Neuronal stem cell (in vitro differentiated cells): ENCODE results near the gene VEGFC.

Experiments used
- DNase-seq: peaks from one replicate; pipeline ENCODE4 v3.0.0-alpha.2; 2013; ENCODE audit warnings: low spot score
- H2AFZ ChIP-seq: one replicate; pipeline ENCODE4 v1.6.1; 2013; ENCODE audit warnings: mild to moderate bottlenecking, low read length, inconsistent platforms
- H2AK5ac ChIP-seq: 2 replicates; pipeline ENCODE4 v1.6.1; 2013; ENCODE audit warnings: low read depth, mild to moderate bottlenecking, inconsistent platforms, low read length, moderate library complexity, mixed read lengths
- H2BK120ac ChIP-seq: 2 replicates; pipeline ENCODE4 v1.6.1; 2013; ENCODE audit warnings: low read depth, mild to moderate bottlenecking, inconsistent platforms, low read length, moderate library complexity, mixed read lengths
- H2BK12ac ChIP-seq: one replicate; pipeline ENCODE4 v1.6.1; 2013; ENCODE audit warnings: low read length, inconsistent platforms
- H2BK15ac ChIP-seq: 2 replicates; pipeline ENCODE4 v1.6.1; 2013; ENCODE audit warnings: mild to moderate bottlenecking, low read length, inconsistent platforms, mixed read lengths
- H2BK5ac ChIP-seq: one replicate; pipeline ENCODE4 v1.6.1; 2013; ENCODE audit warnings: inconsistent platforms, mild to moderate bottlenecking, low read length, moderate library complexity
- H3K14ac ChIP-seq: one replicate; pipeline ENCODE4 v1.6.1; 2013; ENCODE audit warnings: low read length, inconsistent platforms
- H3K18ac ChIP-seq: 2 replicates; pipeline ENCODE4 v1.6.1; 2013; ENCODE audit warnings: low read length, inconsistent platforms
- H3K23ac ChIP-seq: 2 replicates; pipeline ENCODE4 v1.6.1; 2013; ENCODE audit warnings: low read depth, mild to moderate bottlenecking, mixed read lengths, low read length, inconsistent platforms; ENCODE audit not compliant: poor library complexity
- H3K27ac ChIP-seq: replicated peaks from 3 replicates; pipeline ENCODE4 v1.5.1; 2013; ENCODE audit warnings: low read length, inconsistent platforms
- H3K27me3 ChIP-seq, 3 experiments: 2 replicates each; pipeline ENCODE4 v1.6.1; 2013; ENCODE audit warnings: low read length in 3 of 3, mild to moderate bottlenecking in 2 of 3, inconsistent platforms in 1 of 3, low read depth in 1 of 3, mixed read lengths in 1 of 3, moderate library complexity in 1 of 3; ENCODE audit not compliant: control insufficient read depth in 3 of 3, insufficient read depth in 3 of 3
- H3K36me3 ChIP-seq, 2 donors: replicated peaks in 1 of 2; 2 replicates each; pipeline ENCODE4 v1.6.1; 2013; ENCODE audit warnings: low read length in 2 of 2; ENCODE audit not compliant: control insufficient read depth in 2 of 2, insufficient read depth in 2 of 2
- H3K4ac ChIP-seq: 2 replicates; pipeline ENCODE4 v1.6.1; 2013; ENCODE audit warnings: inconsistent platforms, mild to moderate bottlenecking, low read length, moderate library complexity
- H3K4me1 ChIP-seq, 2 donors: 1 replicate in 1 of 2; 2 replicates in 1 of 2; pipeline ENCODE4 v1.6.1; 2013; ENCODE audit warnings: low read length in 2 of 2, low read depth in 1 of 2; ENCODE audit not compliant: control insufficient read depth in 2 of 2, insufficient read depth in 1 of 2
- H3K4me2 ChIP-seq: one replicate; pipeline ENCODE4 v1.6.1; 2013; ENCODE audit warnings: mild to moderate bottlenecking, low read length, inconsistent platforms; ENCODE audit not compliant: insufficient read depth, poor library complexity, severe bottlenecking
- H3K4me3 ChIP-seq, 2 donors: 2 replicates each; pipeline ENCODE4 v1.5.1; 2013; ENCODE audit warnings: low read length in 2 of 2, mild to moderate bottlenecking in 2 of 2, inconsistent platforms in 1 of 2, moderate library complexity in 1 of 2
- H3K79me1 ChIP-seq: one replicate; pipeline ENCODE4 v1.6.1; 2013; ENCODE audit warnings: low read depth, mild to moderate bottlenecking, inconsistent platforms, low read length, moderate library complexity
- H3K9ac ChIP-seq: one replicate; pipeline ENCODE4 v1.6.1; 2013; ENCODE audit warnings: mild to moderate bottlenecking, low read depth, low read length, inconsistent platforms; ENCODE audit not compliant: poor library complexity
- H3K9me3 ChIP-seq, 2 donors: replicated peaks in 1 of 2; 2 replicates each; pipeline versions ENCODE3 to v1.6.1; 2013; ENCODE audit warnings: low read length in 2 of 2, mild to moderate bottlenecking in 2 of 2, inconsistent platforms in 1 of 2, low read depth in 1 of 2, mixed read lengths in 1 of 2, moderate library complexity in 1 of 2; ENCODE audit not compliant: control insufficient read depth in 2 of 2, insufficient read depth in 1 of 2
- H4K8ac ChIP-seq: one replicate; pipeline ENCODE4 v1.6.1; 2013; ENCODE audit warnings: low read depth, mild to moderate bottlenecking, inconsistent platforms, low read length, moderate library complexity
- H4K91ac ChIP-seq: one replicate; pipeline ENCODE4 v1.6.1; 2013; ENCODE audit warnings: low read length, low read depth, mild to moderate bottlenecking, inconsistent platforms; ENCODE audit not compliant: poor library complexity
- WGBS, 2 donors: extraction: QIAGEN DNeasy Blood & Tissue Kit; methylation state at CpG; one replicate each; pipeline ENCODE4 v1.1.7; 2013; ENCODE audit warnings: missing lambda C conversion rate in 2 of 2, mixed read lengths in 1 of 2; ENCODE audit not compliant: insufficient read length in 2 of 2, insufficient replicate concordance in 1 of 2; ENCODE audit errors: extremely low coverage in 2 of 2; 5-methylcytosine and 5-hydroxymethylcytosine counted together

The VEGFC gene

DNA sequence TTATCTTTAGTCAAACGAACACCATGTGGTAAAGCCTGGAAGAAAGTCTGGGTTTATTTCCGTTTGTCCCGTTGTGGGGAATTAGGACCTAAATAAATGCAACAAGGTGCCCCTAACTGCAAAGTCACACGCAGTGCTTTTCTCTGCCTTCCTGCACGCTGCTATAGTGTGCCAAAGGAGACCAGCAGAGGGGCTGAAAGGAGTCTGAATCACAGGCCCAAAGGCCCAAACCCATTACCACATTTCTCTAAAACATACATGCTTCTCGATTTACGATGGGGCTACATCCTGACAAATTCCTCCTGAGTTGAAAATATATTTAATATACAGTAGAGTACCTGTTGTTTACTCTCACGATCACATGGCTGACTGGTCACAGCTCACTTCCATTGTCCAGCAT, 4.5 kb downstream of the VEGFC start:
- no peak overlapping the region for H3K27ac ChIP-seq
- no peak overlapping the region for H2BK5ac ChIP-seq
- H3K9me3 ChIP-seq, result peaks cover 0 to 2% of the 10 kb centered on the region in 2 donors
- no peak overlapping the region for H3K18ac ChIP-seq
- WGBS, 2 donors, result no CpG with 5 or more reads among the region's 8 CpGs
- H4K8ac ChIP-seq, result no peak overlapping the region
- no peak overlapping the region for H3K23ac ChIP-seq
- peaks cover 0 to 17% (median 6%) of the 10 kb centered on the region in 3 experiments for H3K27me3 ChIP-seq
- H2BK12ac ChIP-seq, result no peak overlapping the region
- no peak overlapping the region for H4K91ac ChIP-seq
- H3K4me2 ChIP-seq, result no peak overlapping the region
- peaks cover 0 to 6% of the 10 kb centered on the region in 2 donors for H3K4me1 ChIP-seq
- H2AFZ ChIP-seq, result peak overlapping the region; percentile 53
- no peak overlapping the region for H2BK120ac ChIP-seq
- no peak overlapping the region for H2AK5ac ChIP-seq
- no peak overlapping the region for H2BK15ac ChIP-seq
- H3K4me3 ChIP-seq, result no peak overlapping the region
- H3K36me3 ChIP-seq, result no peaks in the 10 kb centered on the region
- H3K14ac ChIP-seq, result no peak overlapping the region
- H3K79me1 ChIP-seq, result no peaks in the 10 kb centered on the region
- no peak overlapping the region for H3K9ac ChIP-seq
- H3K4ac ChIP-seq, result no peak overlapping the region
- DNase-seq, result no peak

GRCh38 chr4:176784816-176785215, 7.9 kb downstream of the VEGFC start:
- H3K4me1 ChIP-seq, result peaks cover 0 to 4% of the 10 kb centered on the region in 2 donors
- H3K9me3 ChIP-seq, result peaks cover 0 to 2% of the 10 kb centered on the region in 2 donors
- no peak overlapping the region for H4K8ac ChIP-seq
- WGBS, 2 donors, result no CpG with 5 or more reads among the region's 2 CpGs
- H3K4ac ChIP-seq, result no peak overlapping the region
- H2AFZ ChIP-seq, result no peak overlapping the region
- H2BK15ac ChIP-seq, result no peak overlapping the region
- H3K4me2 ChIP-seq, result no peak overlapping the region
- no peak overlapping the region for H2BK5ac ChIP-seq
- H3K14ac ChIP-seq, result no peak overlapping the region
- H3K27me3 ChIP-seq, result no peaks in the 10 kb centered on the region
- no peak overlapping the region for H3K18ac ChIP-seq
- no peak overlapping the region for H2AK5ac ChIP-seq
- no peak overlapping the region for H3K23ac ChIP-seq
- no peaks in the 10 kb centered on the region for H3K79me1 ChIP-seq
- H3K27ac ChIP-seq, result no peak overlapping the region
- no peak for DNase-seq
- H3K36me3 ChIP-seq, result no peaks in the 10 kb centered on the region
- H2BK120ac ChIP-seq, result no peak overlapping the region
- H3K4me3 ChIP-seq, result no peak overlapping the region
- no peak overlapping the region for H4K91ac ChIP-seq
- no peak overlapping the region for H3K9ac ChIP-seq
- no peak overlapping the region for H2BK12ac ChIP-seq

GRCh38 chr4:176782794-176783193, 9.9 kb downstream of the VEGFC start:
- Histone ChIP-seq H3K4ac (no peak overlapping the region), H2BK5ac (no peak overlapping the region), H3K27me3 (no peaks in the 10 kb centered on the region), H2AK5ac (no peak overlapping the region), H3K14ac (no peak overlapping the region), H2BK120ac (no peak overlapping the region), H3K4me1 (no peaks in the 10 kb centered on the region), H3K9me3 (peaks cover 0 to 2% of the 10 kb centered on the region in 2 donors), H3K4me3 (no peak overlapping the region), H3K9ac (no peak overlapping the region), H3K27ac (no peak overlapping the region), H4K8ac (no peak overlapping the region), H3K18ac (no peak overlapping the region), H2AFZ (peak overlapping the region; percentile 53), H3K23ac (no peak overlapping the region), H3K36me3 (no peaks in the 10 kb centered on the region), H2BK15ac (no peak overlapping the region), H2BK12ac (no peak overlapping the region), H3K4me2 (no peak overlapping the region), H4K91ac (no peak overlapping the region), H3K79me1 (no peaks in the 10 kb centered on the region)
- WGBS, 2 donors, result no CpG with 5 or more reads among the region's 2 CpGs
- DNase-seq, result no peak

DNA sequence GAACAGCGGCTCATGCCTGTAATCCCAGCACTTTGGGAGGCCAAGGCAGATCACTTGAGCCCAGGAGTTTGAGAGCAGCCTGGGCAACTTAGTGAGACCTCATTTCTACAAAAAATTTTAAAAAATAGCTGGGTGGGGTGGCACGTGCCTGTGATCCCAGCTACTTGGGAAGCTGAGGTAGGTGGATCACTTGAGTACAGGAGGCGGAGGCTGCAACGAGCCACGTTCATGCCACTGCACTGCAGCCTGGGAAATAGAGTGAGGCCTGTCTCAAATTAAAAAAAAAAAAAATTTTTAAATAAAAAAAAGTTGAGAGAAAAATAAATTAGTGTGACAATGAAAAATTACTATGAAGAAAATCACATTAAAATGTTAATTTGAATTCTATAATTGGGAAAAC, 10.5 kb downstream of the VEGFC start:
- no peak overlapping the region for H4K91ac ChIP-seq
- H4K8ac ChIP-seq, result no peak overlapping the region
- no peak overlapping the region for H3K9ac ChIP-seq
- H3K27ac ChIP-seq, result no peak overlapping the region
- no peak overlapping the region for H2AFZ ChIP-seq
- no peak overlapping the region for H2BK15ac ChIP-seq
- no peak overlapping the region for H3K14ac ChIP-seq
- DNase-seq, result no peak
- no peak overlapping the region for H2BK120ac ChIP-seq
- no peak overlapping the region for H2BK5ac ChIP-seq
- H3K36me3 ChIP-seq, result no peaks in the 10 kb centered on the region
- no peak overlapping the region for H2AK5ac ChIP-seq
- no peak overlapping the region for H2BK12ac ChIP-seq
- no peak overlapping the region for H3K23ac ChIP-seq
- no peak overlapping the region for H3K18ac ChIP-seq
- no peaks in the 10 kb centered on the region for H3K27me3 ChIP-seq
- no peaks in the 10 kb centered on the region for H3K4me1 ChIP-seq
- peaks cover 0 to 2% of the 10 kb centered on the region in 2 donors for H3K9me3 ChIP-seq
- H3K4ac ChIP-seq, result no peak overlapping the region
- no peak overlapping the region for H3K4me3 ChIP-seq
- no CpG with 5 or more reads among the region's 5 CpGs for WGBS, 2 donors
- H3K4me2 ChIP-seq, result no peak overlapping the region
- no peaks in the 10 kb centered on the region for H3K79me1 ChIP-seq
